Fibroblast of lung (primary cell): ENCODE results near the gene ASPHD2. TPM values are rescaled to one million over a fixed set of nuclear protein-coding genes. Genes with fewer than 3 reads are reported as not detected.

Experiments
- DNase-seq, 2 donors: peaks; one replicate each; pipeline versions ENCODE4 v3.0.0 to v3.0.0-alpha.2; 2010; ENCODE audit warnings: low read depth in 2 of 2
- H2AFZ ChIP-seq: 2 replicates; pipeline ENCODE4 v1.5.1; 2012; ENCODE audit warnings: low read length, control low read depth, inconsistent platforms
- H3K27ac ChIP-seq: 2 replicates; pipeline ENCODE4 v1.5.1; 2011; ENCODE audit warnings: low read length, control low read depth; ENCODE audit not compliant: insufficient read depth
- H3K27me3 ChIP-seq: 2 replicates; pipeline ENCODE4 v1.5.1; 2011; ENCODE audit warnings: mild to moderate bottlenecking, low read length; ENCODE audit not compliant: control insufficient read depth, insufficient read depth
- H3K36me3 ChIP-seq: 2 replicates; pipeline ENCODE4 v1.5.1; 2011; ENCODE audit warnings: low read length; ENCODE audit not compliant: control insufficient read depth, insufficient read depth
- H3K4me1 ChIP-seq: 2 replicates; pipeline ENCODE4 v1.5.1; 2011; ENCODE audit warnings: low read length; ENCODE audit not compliant: control insufficient read depth, insufficient read depth; ENCODE audit errors: extremely low read depth
- H3K4me2 ChIP-seq: 2 replicates; pipeline ENCODE4 v1.5.1; 2011; ENCODE audit warnings: low read length, control low read depth; ENCODE audit not compliant: insufficient read depth; ENCODE audit errors: extremely low read depth
- H3K4me3 ChIP-seq, 4 experiments: fragments of 200-600 bp in 1 of 4; sonication (generic) in 1 of 4; replicated peaks in 1 of 4; 2 replicates each; pipeline ENCODE4 v1.5.1; 2011 to 2016; ENCODE audit warnings: low read length in 4 of 4, low read depth in 3 of 4, mild to moderate bottlenecking in 3 of 4, control low read depth in 2 of 4, inconsistent platforms in 1 of 4, mixed read lengths in 1 of 4; ENCODE audit not compliant: insufficient read depth in 1 of 4; ENCODE audit errors: control extremely low read depth in 1 of 4
- H3K79me2 ChIP-seq: 2 replicates; pipeline ENCODE4 v1.5.1; 2012; ENCODE audit warnings: mild to moderate bottlenecking, low read length, inconsistent platforms; ENCODE audit not compliant: control insufficient read depth, insufficient read depth
- H3K9ac ChIP-seq: 2 replicates; pipeline ENCODE4 v1.5.1; 2011; ENCODE audit warnings: mild to moderate bottlenecking, low read length, control low read depth; ENCODE audit not compliant: insufficient read depth
- H3K9me3 ChIP-seq: 2 replicates; pipeline ENCODE4 v1.5.1; 2012; ENCODE audit warnings: low read depth, low read length; ENCODE audit not compliant: control insufficient read depth, insufficient read depth
- H4K20me1 ChIP-seq: 2 replicates; pipeline ENCODE4 v1.5.1; 2011; ENCODE audit warnings: low read length; ENCODE audit not compliant: control insufficient read depth, insufficient read depth; ENCODE audit errors: extremely low read depth
- CTCF ChIP-seq, 2 donors: IDR thresholded peaks in 1 of 2; conservative IDR thresholded peaks in 1 of 2; 1 replicate in 1 of 2; 2 replicates in 1 of 2; pipeline ENCODE4 v1.5.1; 2011 to 2012; ENCODE audit warnings: low read length in 2 of 2, control low read depth in 1 of 2, inconsistent platforms in 1 of 2, low read depth in 1 of 2, mild to moderate bottlenecking in 1 of 2
- EZH2 ChIP-seq: IDR thresholded peaks from 2 replicates; pipeline ENCODE4 v1.5.1; 2012; ENCODE audit warnings: low read length, control low read depth, mild to moderate bottlenecking; ENCODE audit errors: missing control alignments
- polyA plus RNA-seq, 2 donors: library from polyadenylated mRNA; depleted of rRNA in 1 of 2; stranded (reverse) in 1 of 2; unstranded in 1 of 2; fragments of >200 nt; gene quantifications; 2 replicates each; pipeline ENCODE4 v1.2.1, GENCODE V29; 2011 to 2012; ENCODE audit warnings: missing spikeins in 1 of 2
- total RNA-seq: library from RNA; depleted of rRNA; stranded (reverse); fragments of >200 nt; gene quantifications from 2 replicates; pipeline ENCODE4 v1.2.1, GENCODE V29; 2014

The ASPHD2 gene
- total and polyA plus RNA-seq, 2 donors (not counting 1 experiment from before 2014, with no cell fraction given), result 0.42 to 1.7 TPM

- peaks cover 15% of the 10 kb centered on the region for H3K79me2 ChIP-seq
- DNase-seq, result no peak
- no peaks in the 10 kb centered on the region for H3K27me3 ChIP-seq
- no peaks in the 10 kb centered on the region for H3K9me3 ChIP-seq
- H3K9ac ChIP-seq, result no peak overlapping the region
- peaks cover 9% of the 10 kb centered on the region for H3K4me1 ChIP-seq
- no peaks in the 10 kb centered on the region for H4K20me1 ChIP-seq
- H3K4me3 ChIP-seq, result no peak overlapping the region
- peaks cover 3% of the 10 kb centered on the region for H3K36me3 ChIP-seq
- no peak overlapping the region for H3K4me2 ChIP-seq
- H2AFZ ChIP-seq, result no peak overlapping the region
- H3K27ac ChIP-seq, result no peak overlapping the region
- TF ChIP-seq EZH2 (no peak), CTCF (conservative IDR thresholded peaks at IDR 0.05 in 1 of 2, IDR thresholded peaks at IDR 0.05 in 1 of 2; ENCODE audit: low read depth in 1 of 2, low read length in 2 of 2) (no peak)
Observed at GRCh38 chr22:26481694-26482093, 52.6 kb downstream of the ASPHD2 start.

GRCh38 chr22:26482161-26482560 is 53.1 kb downstream of the ASPHD2 start:
- Histone ChIP-seq H3K36me3 (peaks cover 3% of the 10 kb centered on the region), H2AFZ (no peak overlapping the region), H3K79me2 (peaks cover 15% of the 10 kb centered on the region), H3K9me3 (no peaks in the 10 kb centered on the region), H3K4me3 (peak overlapping the region in 1 of 4 experiments; percentile 93), H4K20me1 (no peaks in the 10 kb centered on the region), H3K4me2 (no peak overlapping the region), H3K27me3 (no peaks in the 10 kb centered on the region), H3K9ac (no peak overlapping the region), H3K27ac (no peak overlapping the region), H3K4me1 (peaks cover 9% of the 10 kb centered on the region)
- no peak for DNase-seq
- no peak for TF ChIP-seq CTCF (conservative IDR thresholded peaks at IDR 0.05 in 1 of 2, IDR thresholded peaks at IDR 0.05 in 1 of 2; ENCODE audit: low read depth in 1 of 2, low read length in 2 of 2)

GRCh38 chr22:26483043-26483438 is 54.0 kb downstream of the ASPHD2 start:
- Histone ChIP-seq H3K79me2 (peaks cover 15% of the 10 kb centered on the region), H3K9me3 (no peaks in the 10 kb centered on the region), H2AFZ (peak overlapping the region; percentile 86), H3K36me3 (peaks cover 3% of the 10 kb centered on the region), H3K27ac (peak overlapping the region; percentile 93), H3K4me1 (peaks cover 9% of the 10 kb centered on the region), H4K20me1 (no peaks in the 10 kb centered on the region), H3K27me3 (no peaks in the 10 kb centered on the region), H3K4me3 (peak overlapping the region; percentile 74 to 96 (median 85)), H3K9ac (peak overlapping the region; percentile 95), H3K4me2 (peak overlapping the region; percentile 84)
- TF ChIP-seq EZH2, result no peak
- no peak for TF ChIP-seq CTCF (conservative IDR thresholded peaks at IDR 0.05 in 1 of 2, IDR thresholded peaks at IDR 0.05 in 1 of 2; ENCODE audit: low read depth in 1 of 2, low read length in 2 of 2)
- DNase-seq, result peak in 1 of 2 donors; percentile 2
